ENCODE data around the gene RNU6-9.
"Not testable (repeated sequence)": the region's sequence is repeated elsewhere in the genome, so short reads cannot be mapped to it uniquely, and the experiment has no call there.

RNU6-9 gene

DNA sequence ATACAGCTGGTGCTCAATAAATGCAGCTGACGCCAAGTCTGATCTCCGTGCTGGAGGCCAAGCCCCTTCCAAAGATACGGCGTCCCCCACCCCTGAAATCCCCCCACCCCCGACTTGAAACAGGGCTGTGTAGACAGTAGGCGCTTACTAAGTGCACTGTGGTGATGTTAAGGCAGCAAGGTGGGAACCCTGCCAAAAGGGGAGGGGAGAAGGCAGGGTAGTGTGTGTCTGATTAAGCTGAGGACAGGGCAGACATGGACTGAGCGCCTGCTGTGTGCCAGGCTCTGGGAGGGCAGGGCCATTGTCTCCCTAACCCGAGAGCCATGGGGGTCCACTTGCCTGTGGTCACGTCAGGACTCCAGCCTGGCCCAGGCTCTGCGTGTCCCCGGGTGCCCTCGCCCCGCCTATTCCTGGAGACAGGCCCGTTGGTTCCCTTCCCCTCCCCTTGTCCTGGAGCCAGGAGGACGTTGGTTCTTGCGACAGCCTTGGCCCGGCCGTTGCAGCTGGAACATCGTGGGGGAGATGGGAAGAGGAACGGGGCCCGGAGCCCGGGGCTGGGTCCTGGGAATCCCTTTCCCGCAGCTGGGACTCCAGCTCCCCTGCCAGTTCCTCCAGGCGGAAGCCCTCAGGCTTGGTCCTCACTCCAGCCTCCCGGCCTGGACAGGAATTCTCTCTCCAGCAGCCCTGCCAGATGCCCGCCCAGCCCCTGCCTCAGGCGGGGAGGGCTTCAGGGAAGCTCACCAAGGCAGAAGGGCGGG lies 42.9 kb upstream of the RNU6-9 start:
- TF ChIP-seq, protein P1, sequence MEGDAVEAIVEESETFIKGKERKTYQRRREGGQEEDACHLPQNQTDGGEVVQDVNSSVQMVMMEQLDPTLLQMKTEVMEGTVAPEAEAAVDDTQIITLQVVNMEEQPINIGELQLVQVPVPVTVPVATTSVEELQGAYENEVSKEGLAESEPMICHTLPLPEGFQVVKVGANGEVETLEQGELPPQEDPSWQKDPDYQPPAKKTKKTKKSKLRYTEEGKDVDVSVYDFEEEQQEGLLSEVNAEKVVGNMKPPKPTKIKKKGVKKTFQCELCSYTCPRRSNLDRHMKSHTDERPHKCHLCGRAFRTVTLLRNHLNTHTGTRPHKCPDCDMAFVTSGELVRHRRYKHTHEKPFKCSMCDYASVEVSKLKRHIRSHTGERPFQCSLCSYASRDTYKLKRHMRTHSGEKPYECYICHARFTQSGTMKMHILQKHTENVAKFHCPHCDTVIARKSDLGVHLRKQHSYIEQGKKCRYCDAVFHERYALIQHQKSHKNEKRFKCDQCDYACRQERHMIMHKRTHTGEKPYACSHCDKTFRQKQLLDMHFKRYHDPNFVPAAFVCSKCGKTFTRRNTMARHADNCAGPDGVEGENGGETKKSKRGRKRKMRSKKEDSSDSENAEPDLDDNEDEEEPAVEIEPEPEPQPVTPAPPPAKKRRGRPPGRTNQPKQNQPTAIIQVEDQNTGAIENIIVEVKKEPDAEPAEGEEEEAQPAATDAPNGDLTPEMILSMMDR (IDR thresholded peaks at IDR 0.05; ENCODE audit: insufficient read depth, low read length, poor library complexity, severe bottlenecking): no peak
- no peaks in the 10 kb centered on the region for H3K36me3 ChIP-seq (ENCODE audit: control insufficient read depth, insufficient read depth, low read length)
- DNase-seq (ENCODE audit: extremely low read depth, insufficient read length): no peak
- no peak overlapping the region for H3K4me3 ChIP-seq (replicated peaks; ENCODE audit: low read depth, low read length)
- H3K27me3 ChIP-seq (replicated peaks; ENCODE audit: control insufficient read depth, insufficient read depth, low read length): peaks cover 1% of the 10 kb centered on the region

DNA sequence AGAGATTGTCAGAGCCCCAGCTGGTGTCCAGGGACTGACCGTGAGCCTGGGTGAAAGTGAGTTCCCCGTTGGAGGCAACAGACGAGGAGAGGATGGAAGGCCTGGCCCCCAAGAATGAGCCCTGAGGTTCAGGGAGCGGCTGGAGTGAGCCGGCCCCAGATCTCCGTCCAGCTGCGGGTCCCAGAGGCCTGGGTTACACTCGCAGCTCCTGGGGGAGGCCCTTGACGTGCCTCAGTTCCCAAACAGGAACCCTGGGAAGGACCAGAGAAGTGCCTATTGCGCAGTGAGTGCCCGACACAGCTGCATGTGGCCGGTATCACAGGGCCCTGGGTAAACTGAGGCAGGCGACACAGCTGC lies 42.3 kb upstream of the RNU6-9 start:
- TF ChIP-seq, protein P1 (IDR thresholded peaks at IDR 0.05; ENCODE audit: insufficient read depth, low read length, poor library complexity, severe bottlenecking): no peak
- no peak for DNase-seq (ENCODE audit: extremely low read depth, insufficient read length)
- Histone ChIP-seq H3K4me3 (replicated peaks; ENCODE audit: low read depth, low read length) (no peak overlapping the region), H3K27me3 (replicated peaks; ENCODE audit: control insufficient read depth, insufficient read depth, low read length) (peaks cover 1% of the 10 kb centered on the region), H3K36me3 (ENCODE audit: control insufficient read depth, insufficient read depth, low read length) (no peaks in the 10 kb centered on the region)

DNA sequence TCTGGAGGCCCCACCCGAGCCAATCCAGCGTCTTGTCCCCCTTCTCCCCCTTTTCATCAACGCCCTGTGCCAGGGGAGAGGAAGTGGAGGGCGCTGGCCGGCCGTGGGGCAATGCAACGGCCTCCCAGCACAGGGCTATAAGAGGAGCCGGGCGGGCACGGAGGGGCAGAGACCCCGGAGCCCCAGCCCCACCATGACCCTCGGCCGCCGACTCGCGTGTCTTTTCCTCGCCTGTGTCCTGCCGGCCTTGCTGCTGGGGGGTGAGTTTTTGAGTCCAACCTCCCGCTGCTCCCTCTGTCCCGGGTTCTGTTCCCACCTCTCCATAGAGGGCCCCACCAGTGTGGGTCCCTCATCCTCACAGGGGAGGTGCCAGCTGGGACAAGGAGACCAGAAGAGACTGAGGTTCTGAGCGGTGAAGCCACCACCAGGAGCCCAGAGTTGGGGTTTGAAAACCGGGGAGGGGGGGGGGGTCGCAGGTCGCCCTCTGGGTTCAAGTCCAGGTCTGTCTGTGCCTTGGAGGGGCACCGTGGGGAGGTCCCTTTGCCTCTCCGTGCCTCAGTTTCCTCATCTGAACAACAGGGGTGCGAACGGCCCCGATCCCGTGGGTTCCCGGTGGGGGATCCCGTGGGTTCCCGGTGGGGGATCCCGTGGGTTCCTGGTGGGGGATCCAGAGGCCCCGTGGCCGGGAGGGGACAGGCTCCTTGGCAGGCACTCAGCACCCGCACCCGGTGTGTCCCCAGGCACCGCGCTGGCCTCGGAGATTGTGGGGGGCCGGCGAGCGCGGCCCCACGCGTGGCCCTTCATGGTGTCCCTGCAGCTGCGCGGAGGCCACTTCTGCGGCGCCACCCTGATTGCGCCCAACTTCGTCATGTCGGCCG lies 40.9 kb upstream of the RNU6-9 start, which contains the start of gene ELANE:
TSS of gene ELANE (plus strand) at position 168 of the 878 bp plus-strand sequence. CDS start at position 194, 26 bp downstream.
- peaks cover 1% of the 10 kb centered on the region for H3K27me3 ChIP-seq (replicated peaks; ENCODE audit: control insufficient read depth, insufficient read depth, low read length)
- no peak for DNase-seq (ENCODE audit: extremely low read depth, insufficient read length)
- no peaks in the 10 kb centered on the region for H3K36me3 ChIP-seq (ENCODE audit: control insufficient read depth, insufficient read depth, low read length)
- H3K4me3 ChIP-seq (replicated peaks; ENCODE audit: low read depth, low read length): no peak within 1 kb of the TSS
- TF ChIP-seq, protein P1 (IDR thresholded peaks at IDR 0.05; ENCODE audit: insufficient read depth, low read length, poor library complexity, severe bottlenecking): no peak

DNA sequence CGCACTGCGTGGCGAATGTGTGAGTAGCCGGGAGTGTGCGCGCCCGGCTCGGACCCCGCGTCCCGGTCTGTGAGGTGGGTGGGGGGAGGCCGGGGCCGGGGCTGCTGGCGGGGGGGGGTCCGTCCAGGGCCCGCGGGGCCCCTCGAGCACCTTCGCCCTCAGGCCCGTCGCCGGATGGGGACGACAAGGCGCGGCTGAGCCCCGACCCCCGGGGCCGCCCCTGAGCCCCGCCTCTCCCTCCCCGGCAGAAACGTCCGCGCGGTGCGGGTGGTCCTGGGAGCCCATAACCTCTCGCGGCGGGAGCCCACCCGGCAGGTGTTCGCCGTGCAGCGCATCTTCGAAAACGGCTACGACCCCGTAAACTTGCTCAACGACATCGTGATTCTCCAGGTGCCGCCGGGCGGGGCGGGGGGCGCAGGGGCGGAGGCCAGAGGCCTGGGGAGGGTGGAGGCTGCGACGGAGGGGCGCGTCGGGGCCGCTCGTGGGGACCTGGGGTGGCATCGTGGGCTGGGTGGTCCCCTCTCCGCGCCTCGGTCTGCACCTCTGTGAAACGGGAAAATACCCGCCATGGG lies 40.2 kb upstream of the RNU6-9 start:
- Histone ChIP-seq H3K4me3 (replicated peaks; ENCODE audit: low read depth, low read length) (no peak overlapping the region), H3K27me3 (replicated peaks; ENCODE audit: control insufficient read depth, insufficient read depth, low read length) (peaks cover 1% of the 10 kb centered on the region), H3K36me3 (ENCODE audit: control insufficient read depth, insufficient read depth, low read length) (no peaks in the 10 kb centered on the region)
- TF ChIP-seq, protein P1 (IDR thresholded peaks at IDR 0.05; ENCODE audit: insufficient read depth, low read length, poor library complexity, severe bottlenecking): no peak
- no peak for DNase-seq (ENCODE audit: extremely low read depth, insufficient read length)

DNA sequence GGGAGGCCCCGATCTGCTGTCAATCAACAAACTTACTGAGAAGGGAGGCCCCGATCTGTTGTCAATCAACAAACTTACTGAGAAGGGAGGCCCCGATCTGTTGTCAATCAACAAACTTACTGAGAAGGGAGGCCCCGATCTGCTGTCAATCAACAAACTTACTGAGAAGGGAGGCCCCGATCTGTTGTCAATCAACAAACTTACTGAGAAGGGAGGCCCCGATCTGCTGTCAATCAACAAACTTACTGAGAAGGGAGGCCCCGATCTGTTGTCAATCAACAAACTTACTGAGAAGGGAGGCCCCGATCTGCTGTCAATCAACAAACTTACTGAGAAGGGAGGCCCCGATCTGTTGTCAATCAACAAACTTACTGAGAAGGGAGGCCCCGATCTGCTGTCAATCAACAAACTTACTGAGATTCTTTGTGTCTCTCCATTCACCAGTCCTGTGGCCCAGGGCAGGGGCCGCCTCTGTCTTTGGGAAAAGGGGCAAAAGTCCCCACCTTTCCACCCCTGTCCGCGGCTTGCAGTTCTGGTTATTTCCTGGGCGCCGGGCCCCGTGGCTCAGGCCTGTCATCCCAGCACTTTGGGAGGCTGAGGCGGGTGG lies 39.6 kb upstream of the RNU6-9 start:
- not testable (repeated sequence) for H3K27me3 ChIP-seq (replicated peaks; ENCODE audit: control insufficient read depth, insufficient read depth, low read length); H3K4me3 ChIP-seq (replicated peaks; ENCODE audit: low read depth, low read length); DNase-seq (ENCODE audit: extremely low read depth, insufficient read length); H3K36me3 ChIP-seq (ENCODE audit: control insufficient read depth, insufficient read depth, low read length)

All from GM06990 (cell line).